ENCODE data around the gene RYR1. TPM values are rescaled to one million over a fixed set of nuclear protein-coding genes. Genes with fewer than 3 reads are reported as not detected.
"Not testable (repeated sequence)": the region's sequence is repeated elsewhere in the genome, so short reads cannot be mapped to it uniquely, and the experiment has no call there.

Gene RYR1
- total RNA-seq, 1 experiment from 2014 or later, result 0.27 TPM

DNA sequence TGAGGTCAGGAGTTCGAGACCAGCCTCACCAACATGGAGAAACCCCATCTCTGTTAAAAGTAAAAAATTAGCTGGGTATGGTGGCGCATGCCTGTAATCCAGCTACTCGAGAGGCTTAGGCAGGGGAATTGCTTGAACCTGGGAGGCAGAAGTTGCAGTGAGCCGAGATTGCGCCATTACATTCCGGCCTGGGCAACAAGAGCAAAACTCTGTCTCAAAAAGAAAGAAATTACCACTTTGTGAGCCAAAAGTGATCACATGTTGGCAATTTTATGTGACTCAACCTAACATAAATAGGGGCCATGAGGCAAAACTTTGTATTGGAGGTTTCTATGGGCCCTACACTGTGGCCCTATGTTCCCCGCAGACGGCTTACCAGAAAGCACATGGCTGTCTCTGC, 112.1 kb downstream of the RYR1 start:
- no peak for DNase-seq (ENCODE audit: low spot score)
- in situ Hi-C loops (cut with HindIII; ENCODE audit: low sequenced_read_pairs), result no loop called here

DNA sequence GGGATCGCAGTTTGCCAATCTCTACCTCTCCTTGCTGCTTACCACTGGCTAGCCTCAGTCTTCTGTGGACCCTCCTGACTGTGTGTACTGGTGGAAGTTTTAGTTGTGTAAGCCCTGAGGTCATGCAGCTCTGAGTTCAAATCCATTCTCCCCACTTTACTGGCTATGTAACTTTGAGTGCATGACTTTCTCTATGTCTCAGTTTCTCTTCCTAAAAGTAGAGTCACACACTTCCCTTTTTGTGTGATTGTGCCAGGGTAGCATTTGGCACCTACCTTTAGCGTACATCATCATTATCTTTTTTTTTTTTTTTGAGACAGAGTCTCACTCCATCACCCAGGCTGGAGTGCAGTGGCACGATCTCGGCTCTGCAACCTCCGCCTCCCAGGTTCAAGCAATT, 113.9 kb downstream of the RYR1 start:
- no peak for DNase-seq (ENCODE audit: low spot score)
- in situ Hi-C loops (cut with HindIII; ENCODE audit: low sequenced_read_pairs), result no loop called here

DNA sequence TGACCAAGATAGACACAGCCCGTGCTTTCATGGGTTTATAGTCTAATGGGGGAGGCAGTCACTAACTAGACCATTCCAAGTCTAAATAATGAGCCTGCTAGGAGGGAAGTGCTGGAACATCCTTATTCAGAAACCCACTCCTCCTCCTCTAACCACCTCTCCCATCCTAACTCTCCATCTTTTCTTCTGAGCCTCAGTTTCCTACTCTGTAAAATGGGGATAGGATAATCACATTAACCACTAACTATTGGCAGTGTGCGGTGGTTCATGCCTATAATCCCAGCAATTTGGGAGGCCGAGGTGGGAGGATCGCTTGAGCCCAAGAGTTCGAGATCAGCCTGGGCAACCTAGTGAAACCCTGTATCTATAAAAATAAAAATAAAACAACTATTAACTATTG, 115.6 kb downstream of the RYR1 start:
- DNase-seq (ENCODE audit: low spot score), result no peak
- in situ Hi-C loops (cut with HindIII; ENCODE audit: low sequenced_read_pairs), result no loop called here

DNA sequence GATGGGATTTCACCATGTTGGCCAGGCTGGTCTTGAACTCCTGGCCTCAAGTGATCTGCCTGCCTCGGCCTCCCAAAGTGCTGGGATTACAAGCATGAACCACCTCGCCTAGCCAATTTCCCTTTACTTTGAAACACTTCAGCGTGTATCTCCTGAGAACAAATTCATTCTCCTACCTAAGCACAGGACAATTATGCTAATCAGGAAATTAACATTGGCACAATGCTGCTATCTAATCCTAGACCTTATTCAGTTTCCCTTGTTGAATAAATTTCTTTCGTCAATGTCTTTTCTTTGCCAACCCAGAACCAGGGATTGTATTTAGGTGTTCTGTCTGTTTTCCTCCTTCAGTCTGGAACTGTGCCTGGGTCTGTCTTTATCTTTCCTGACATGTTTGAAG, 116.5 kb downstream of the RYR1 start:
- no peak for DNase-seq (ENCODE audit: low spot score)
- in situ Hi-C loops (cut with HindIII; ENCODE audit: low sequenced_read_pairs), result no loop called here

DNA sequence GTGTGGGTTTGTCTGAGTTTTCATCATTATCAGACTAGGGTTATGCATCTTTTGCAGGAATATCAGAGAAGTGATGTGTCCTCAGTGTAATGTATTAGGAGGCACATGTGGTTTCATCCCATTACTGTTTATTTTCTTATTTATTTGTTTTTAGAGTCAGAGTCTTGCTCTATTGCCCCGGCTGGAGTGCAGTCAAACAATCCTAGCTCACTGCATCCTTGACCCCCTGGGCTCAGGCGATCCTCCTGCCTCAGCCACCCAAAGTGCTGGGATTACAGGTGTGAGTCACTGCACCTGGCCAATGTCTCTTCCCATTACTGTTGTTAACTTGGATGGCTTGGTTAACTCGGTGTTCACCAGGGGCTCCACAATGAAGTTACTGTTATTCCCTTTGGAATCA, 116.9 kb downstream of the RYR1 start:
- in situ Hi-C loops (cut with HindIII; ENCODE audit: low sequenced_read_pairs), result no loop called here
- DNase-seq (ENCODE audit: low spot score), result no peak

DNA sequence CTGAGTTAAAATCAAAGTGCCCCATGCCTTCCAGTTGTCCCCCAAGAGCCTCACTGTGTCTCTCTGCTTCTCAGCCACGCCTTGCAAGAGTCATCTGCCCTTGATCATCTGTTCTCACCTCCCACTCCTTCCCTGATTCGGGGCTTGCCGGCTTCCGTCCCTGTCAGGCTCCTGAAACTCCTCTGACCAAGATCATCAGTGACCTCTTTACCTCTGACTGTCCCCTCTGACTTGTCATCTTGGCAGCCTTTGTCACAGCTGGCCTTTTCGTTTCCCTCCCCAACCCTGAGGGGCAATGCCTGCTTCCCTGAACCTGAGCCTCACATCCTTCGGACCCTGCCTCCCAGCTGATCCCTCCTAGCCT, 117.9 kb downstream of the RYR1 start:
- in situ Hi-C loops (cut with HindIII; ENCODE audit: low sequenced_read_pairs), result no loop called here
- no peak for DNase-seq (ENCODE audit: low spot score)

DNA sequence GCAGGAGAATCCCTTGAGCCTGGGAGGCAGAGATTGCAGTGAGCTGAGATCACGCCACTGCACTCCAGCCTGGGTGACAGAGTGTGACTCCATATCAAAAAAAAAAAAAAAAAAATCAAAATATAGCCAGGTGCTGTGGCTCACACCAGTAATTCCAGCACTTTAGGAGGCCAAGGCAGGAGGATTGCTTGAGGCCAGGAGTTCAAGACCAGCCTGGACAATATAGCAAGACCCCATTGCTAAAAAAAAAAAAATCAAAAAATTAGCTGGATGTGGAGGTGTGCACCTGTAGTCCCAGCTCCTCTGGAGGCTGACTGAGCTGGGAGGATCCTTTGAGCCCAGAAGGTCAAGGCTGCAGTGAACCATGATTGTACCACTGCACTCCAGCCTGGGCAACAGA, 119.7 kb downstream of the RYR1 start:
- in situ Hi-C loops (cut with HindIII; ENCODE audit: low sequenced_read_pairs); DNase-seq (ENCODE audit: low spot score): not testable (repeated sequence)

DNA sequence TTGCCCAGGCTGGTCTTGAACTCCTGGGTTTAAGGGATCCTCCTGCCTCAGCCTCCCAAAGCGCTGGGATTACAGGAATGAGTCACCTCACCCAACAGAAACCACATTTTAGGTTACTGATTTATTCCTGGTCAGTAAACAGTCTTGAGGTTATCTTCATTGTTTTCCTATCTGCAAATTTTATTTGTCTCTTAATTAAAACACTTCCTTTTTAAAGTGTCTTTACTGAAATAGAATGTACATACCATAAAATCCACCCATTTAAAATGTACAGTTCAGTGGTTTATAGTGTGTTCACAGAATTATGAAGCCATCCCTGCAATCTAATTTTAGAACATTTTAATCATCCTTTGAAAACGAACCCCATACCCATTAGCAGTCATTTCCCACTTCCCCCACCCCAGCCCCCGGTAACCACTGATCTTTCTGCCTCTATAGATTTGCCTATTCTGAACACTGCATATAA, 121.2 kb downstream of the RYR1 start:
- no peak for DNase-seq (ENCODE audit: low spot score)
- in situ Hi-C loops (cut with HindIII; ENCODE audit: low sequenced_read_pairs), result no loop called here

DNA sequence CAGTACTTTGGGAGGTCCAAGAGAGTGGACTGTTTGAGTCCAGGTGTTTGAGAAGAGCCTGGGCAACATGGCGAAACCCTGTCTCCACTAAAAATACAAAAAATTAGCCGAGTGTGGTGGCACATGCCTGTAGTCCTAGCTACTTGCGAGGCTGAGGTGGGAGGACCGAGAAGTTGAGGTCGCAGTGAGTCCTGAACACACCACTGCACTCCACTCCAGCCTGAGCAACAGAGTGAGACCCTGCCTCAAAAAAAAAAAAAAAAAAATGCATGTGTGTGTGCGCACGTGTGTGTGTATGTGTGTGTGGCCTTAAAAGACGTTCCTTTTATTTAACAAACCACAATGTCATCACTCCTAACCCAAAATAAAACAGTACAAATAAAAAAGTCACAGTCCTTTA, 121.7 kb downstream of the RYR1 start:
- in situ Hi-C loops (cut with HindIII; ENCODE audit: low sequenced_read_pairs), result no loop called here

DNA sequence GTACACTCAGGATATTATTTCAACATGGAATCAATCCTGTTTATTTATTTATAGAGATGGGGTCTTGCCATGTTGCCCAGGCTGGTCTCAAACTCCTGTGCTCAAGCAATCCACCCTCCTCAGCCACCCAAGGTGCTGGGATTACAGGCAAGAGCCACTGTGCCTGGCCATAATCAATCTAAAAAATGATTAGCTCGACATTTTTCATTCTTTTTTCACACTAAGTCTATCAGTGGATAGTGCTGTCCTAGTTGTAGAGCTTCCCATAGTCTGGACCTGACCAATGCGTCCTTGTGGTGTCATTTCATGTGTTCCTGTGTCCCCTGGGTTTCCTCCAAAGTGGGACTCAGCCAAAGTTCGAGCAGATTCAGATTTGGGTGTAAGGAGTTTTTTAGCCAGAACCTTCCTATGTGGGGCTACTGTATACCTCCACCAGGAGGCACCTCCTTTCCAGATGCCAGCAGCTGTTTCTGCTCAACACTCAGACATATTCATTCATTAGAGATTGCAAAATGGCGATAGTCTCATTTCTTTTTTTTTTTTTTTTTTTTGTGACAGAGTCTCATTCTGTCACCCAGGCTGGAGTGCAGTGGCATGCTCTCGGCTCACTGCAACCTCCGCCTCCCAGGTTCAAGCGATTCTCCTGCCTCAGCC, 123.2 kb downstream of the RYR1 start:
- DNase-seq (ENCODE audit: low spot score), result no peak
- in situ Hi-C loops (cut with HindIII; ENCODE audit: low sequenced_read_pairs), result no loop called here

More for the DNA sequence above, 121.7 kb downstream of the RYR1 start:
- no peak for DNase-seq (ENCODE audit: low spot score)

DNA sequence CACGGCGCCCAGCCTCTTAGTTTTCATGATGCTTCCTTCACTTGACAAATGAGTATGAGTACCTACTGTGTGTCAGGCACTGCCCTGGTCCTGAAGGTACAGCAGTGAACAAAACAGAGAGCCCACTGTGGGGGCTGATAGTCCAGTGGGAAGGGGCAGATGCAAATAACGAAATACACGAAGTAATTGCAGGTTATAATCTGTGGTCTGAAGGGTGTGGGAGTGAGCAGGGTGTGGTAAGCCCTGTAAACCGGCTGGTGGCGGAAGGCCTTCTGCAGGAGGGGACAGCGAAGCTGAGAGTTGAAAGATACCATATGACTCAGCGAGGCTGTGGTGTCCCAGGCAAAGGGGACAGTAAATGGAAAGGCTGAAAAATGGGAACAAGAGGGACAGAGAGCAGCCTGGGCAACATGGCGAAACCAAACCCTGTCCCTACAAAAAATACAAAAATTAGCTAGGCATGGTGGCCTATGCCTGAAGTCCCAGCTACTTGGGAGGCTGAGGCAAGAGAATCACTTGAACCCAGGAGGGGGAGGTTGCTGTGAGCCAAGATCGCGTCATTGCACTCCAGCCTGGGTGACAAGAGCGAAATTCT, 123.8 kb downstream of the RYR1 start:
- DNase-seq (ENCODE audit: low spot score), result no peak
- in situ Hi-C loops (cut with HindIII; ENCODE audit: low sequenced_read_pairs), result no loop called here

DNA sequence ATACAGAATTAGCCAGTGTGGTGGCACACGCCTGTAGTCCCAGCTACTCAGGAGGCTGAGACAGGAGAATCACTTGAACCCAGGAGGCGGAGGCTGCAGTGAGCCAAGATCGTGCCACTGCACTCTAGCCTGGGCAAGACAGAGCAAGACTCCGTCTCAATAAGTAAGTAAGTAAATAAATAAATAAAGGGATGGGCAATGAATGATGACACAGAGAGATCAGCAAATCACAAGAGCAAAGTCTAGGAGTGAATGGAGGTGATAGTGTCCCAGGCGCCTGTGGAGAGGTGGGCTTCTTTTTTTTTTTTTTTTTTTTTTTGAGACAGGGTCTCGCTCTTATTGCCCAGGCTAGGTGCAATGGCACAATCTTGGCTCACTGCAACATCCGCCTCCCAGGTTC, 125.4 kb downstream of the RYR1 start:
- DNase-seq (ENCODE audit: low spot score); in situ Hi-C loops (cut with HindIII; ENCODE audit: low sequenced_read_pairs): not testable (repeated sequence)

DNA sequence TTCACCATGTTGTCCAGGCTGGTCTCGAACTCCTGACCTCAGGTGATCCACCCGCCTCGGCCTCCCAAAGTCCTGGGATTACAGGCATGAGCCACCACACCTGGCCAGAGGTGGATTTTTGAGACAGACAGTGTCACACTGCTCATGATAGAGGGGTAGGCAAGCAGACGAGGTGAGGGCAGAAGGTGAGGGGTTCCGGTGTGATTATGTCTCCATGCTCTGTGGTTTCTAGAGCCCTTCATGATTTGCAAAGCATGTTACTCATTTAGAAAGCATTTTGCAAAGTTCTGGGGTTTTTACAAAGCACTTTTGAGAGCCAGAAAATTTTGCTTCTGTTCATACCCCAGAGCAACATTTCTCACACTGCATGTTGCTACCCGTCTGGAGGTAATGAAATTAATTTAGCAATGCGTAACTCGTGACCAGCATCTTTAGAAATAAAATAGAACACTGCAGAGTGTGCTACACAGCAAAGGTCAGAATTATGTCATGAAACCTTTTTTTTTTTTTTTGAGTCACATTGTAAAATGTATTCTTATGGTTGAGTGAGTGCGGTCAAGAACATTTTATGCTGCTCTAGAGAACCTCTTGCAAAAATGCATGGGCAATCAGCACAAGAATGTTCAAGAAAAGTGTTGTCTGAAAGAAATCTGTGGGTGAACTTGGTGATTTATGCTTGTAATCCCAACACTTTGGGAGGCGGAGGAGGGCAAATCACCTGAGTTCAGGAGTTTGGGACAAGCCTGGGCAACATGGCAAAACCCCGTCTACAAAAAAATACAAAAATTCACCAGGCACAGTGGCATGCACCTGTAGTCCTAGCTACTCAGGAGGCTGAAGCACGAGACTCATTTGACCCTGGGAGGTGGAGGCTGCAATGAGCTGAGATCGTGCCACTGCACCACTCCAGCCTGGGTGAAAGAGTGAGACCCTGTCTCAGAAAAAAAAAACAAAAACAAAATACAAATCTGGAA, 126.2 kb downstream of the RYR1 start:
- no peak for DNase-seq (ENCODE audit: low spot score)
- in situ Hi-C loops (cut with HindIII; ENCODE audit: low sequenced_read_pairs), result no loop called here

DNA sequence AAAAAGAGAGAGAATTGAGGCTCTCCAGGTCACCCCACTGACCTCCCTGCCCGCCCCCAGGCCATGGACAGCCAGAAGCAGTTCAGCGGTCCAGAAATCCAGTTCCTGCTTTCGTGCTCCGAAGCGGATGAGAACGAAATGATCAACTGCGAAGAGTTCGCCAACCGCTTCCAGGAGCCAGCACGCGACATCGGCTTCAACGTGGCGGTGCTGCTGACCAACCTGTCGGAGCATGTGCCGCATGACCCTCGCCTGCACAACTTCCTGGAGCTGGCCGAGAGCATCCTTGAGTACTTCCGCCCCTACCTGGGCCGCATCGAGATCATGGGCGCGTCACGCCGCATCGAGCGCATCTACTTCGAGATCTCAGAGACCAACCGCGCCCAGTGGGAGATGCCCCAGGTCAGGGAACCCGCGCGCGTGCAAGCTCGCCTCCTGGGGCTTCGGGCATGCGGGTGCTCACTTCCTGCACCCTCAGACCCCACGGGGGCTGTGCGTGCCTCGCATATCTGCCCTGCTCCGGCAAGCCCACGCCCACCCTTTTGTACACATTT, 127.6 kb downstream of the RYR1 start:
- in situ Hi-C loops (cut with HindIII; ENCODE audit: low sequenced_read_pairs), result no loop called here
- DNase-seq (ENCODE audit: low spot score), result no peak

DNA sequence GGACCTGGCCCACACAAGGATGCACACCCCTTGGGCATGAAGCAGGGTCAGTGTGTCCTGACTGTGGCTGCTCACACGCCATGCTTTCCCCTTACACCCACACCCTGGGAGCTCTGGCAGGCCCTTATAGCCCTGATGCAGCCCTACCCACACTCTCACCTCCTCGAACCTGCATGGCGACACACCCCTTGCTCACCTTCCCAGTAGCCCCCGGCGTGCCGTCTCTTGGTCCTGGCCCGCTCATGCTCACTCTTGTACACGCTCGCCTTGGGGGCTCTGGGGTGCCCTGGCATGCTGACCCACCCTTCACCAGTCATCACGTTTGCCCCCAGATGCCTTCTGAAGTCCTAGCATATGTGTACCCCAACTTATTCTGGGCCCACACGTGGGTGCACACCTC, 128.2 kb downstream of the RYR1 start:
- DNase-seq (ENCODE audit: low spot score), result no peak
- in situ Hi-C loops (cut with HindIII; ENCODE audit: low sequenced_read_pairs), result no loop called here

DNA sequence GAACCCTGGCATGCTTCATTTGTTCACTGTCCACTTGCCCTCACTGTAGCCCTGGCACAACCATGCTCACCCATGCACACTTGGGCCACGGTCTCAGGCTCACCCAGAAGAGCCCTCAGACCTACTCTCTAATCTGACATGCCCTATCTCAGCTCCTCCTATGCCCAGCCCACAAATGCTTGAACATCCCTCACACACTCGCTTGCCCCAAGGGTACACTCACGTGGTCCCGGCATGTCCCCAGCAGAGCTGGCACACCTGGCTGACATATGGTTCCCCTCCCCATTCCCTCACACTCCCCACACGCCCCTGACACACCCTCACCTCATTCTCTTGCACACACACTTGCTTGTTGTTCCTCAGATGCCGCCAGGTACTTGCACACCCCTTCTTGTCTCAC, 128.6 kb downstream of the RYR1 start:
- no peak for DNase-seq (ENCODE audit: low spot score)
- in situ Hi-C loops (cut with HindIII; ENCODE audit: low sequenced_read_pairs), result no loop called here

DNA sequence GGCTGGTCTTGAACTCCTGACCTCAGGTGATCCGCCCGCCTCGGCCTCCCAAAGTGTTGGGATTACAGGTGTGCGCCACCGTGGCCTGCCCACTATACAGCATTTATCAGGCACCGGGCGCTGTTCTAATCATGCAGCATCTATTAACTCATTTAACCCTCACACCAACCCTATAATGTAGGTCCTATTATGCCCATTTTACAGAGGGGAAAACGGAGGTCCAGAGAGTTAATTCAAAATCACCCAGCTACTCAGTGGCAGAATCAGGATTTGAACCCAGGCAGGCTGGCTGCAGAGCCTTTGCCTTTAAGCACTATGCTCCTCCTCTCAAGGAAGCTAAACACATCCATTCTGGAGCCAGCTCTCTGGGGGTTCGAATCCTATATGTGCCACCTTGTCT, 130.0 kb downstream of the RYR1 start:
- in situ Hi-C loops (cut with HindIII; ENCODE audit: low sequenced_read_pairs), result no loop called here
- no peak for DNase-seq (ENCODE audit: low spot score)

DNA sequence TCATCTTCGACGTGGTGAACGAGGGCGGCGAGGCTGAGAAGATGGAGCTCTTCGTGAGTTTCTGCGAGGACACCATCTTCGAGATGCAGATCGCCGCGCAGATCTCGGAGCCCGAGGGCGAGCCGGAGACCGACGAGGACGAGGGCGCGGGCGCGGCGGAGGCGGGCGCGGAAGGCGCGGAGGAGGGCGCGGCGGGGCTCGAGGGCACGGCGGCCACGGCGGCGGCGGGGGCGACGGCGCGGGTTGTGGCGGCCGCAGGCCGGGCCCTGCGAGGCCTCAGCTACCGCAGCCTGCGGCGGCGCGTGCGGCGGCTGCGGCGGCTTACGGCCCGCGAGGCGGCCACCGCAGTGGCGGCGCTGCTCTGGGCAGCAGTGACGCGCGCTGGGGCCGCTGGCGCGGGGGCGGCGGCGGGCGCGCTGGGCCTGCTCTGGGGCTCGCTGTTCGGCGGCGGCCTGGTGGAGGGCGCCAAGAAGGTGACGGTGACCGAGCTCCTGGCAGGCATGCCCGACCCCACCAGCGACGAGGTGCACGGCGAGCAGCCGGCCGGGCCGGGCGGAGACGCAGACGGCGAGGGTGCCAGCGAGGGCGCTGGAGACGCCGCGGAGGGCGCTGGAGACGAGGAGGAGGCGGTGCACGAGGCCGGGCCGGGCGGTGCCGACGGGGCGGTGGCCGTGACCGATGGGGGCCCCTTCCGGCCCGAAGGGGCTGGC, 131.6 kb downstream of the RYR1 start:
- in situ Hi-C loops (cut with HindIII; ENCODE audit: low sequenced_read_pairs), result no loop called here

DNA sequence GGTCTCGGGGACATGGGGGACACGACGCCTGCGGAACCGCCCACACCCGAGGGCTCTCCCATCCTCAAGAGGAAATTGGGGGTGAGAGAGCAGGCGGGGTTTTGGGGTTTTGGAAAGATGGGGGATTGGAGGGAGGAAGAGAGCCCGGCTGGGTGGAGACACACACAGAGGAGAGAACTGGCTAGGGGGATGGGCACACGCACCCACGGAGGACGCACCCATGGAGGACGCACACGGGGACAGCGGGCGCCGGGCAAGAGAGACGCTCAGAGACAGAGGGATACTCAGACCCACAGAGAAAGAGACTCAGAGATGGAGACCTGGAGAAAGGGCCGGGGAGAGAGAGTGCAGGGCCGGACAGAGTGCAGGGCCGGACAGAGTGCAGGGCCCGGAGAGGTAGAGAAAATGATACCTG, 132.2 kb downstream of the RYR1 start:
- no peak for DNase-seq (ENCODE audit: low spot score)
- in situ Hi-C loops (cut with HindIII; ENCODE audit: low sequenced_read_pairs), result no loop called here

More for the DNA sequence above, 131.6 kb downstream of the RYR1 start:
- DNase-seq (ENCODE audit: low spot score), result no peak

All from G401 (cell line).